NCI-H1436 treated with DMSO at 0.1 percent for 48 hours (cell line): ENCODE measurements around the gene HP1BP3.
"Not testable (repeated sequence)": the region's sequence is repeated elsewhere in the genome, so short reads cannot be mapped to it uniquely, and the experiment has no call there.

Experiments
- DNase-seq: peaks from one replicate; lab custom pipeline; 2025; lab: John Stamatoyannopoulos, UW

Gene HP1BP3

DNA sequence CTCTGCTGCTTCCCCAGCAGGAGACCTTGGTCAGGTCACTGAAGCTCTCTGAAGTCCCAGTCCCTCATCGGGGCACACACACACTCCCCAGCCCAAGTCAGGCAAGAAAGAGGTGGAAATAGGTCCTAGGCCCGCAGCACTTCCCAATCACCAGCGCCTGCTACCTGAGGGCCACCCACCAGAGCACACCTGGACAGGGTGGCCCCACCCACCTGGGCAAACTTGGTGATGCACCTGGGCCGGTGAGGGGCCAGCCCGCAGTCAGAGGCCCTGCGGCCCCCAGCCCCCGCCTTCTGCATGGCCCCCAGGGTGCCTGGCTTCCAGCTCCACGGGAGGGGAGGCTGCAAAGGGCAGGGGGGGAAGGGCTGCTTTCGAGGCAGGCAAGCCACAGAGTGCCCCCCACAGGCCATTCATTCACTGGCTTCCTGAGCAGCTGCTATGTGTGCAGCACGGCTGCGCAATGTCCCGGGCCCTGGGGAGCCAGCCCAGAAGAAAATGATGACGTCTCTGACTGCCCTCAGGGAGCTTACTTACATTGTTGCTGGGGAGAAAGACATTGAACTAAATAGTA, 59.3 kb downstream of the HP1BP3 start:
- DNase-seq: no peak

DNA sequence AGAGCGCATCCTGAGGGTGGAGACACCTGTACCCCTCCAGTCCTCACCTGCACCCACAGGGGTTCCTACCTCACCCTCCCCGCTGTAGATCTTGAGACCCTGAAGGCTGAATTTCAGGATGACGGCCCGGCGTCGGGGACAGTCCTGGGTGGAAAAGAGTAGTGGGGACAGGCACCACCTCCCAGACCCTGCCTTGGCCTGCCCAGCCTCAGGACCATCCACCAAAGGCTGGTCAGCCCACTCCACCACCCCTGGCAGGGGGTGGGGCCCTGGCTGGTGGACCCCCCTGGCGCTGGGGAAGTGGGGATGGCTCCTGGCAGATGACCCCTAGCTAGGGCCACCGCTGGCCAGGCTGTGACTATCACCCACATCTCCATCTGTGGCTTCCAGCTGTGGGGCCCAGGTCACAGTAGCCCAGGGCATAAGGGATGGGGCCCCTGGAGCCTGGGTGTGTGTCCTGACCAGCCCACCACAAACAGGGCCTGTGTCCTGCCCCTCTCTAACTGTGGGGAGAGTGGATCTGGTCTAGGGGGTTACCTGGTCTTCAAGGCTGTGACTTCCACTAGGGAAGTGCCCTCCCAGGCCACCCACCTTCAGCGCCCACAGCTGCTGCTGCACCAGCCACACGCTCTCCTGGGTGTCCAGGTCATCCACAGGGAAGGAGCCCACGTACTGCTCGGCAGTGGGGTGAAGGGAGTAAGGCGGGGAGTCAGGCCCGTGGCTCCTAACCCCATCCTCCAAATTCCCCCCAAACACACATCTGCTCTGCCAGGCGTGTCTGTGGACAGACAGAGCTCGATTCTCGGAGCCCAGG, 60.0 kb downstream of the HP1BP3 start:
- DNase-seq: no peak

DNA sequence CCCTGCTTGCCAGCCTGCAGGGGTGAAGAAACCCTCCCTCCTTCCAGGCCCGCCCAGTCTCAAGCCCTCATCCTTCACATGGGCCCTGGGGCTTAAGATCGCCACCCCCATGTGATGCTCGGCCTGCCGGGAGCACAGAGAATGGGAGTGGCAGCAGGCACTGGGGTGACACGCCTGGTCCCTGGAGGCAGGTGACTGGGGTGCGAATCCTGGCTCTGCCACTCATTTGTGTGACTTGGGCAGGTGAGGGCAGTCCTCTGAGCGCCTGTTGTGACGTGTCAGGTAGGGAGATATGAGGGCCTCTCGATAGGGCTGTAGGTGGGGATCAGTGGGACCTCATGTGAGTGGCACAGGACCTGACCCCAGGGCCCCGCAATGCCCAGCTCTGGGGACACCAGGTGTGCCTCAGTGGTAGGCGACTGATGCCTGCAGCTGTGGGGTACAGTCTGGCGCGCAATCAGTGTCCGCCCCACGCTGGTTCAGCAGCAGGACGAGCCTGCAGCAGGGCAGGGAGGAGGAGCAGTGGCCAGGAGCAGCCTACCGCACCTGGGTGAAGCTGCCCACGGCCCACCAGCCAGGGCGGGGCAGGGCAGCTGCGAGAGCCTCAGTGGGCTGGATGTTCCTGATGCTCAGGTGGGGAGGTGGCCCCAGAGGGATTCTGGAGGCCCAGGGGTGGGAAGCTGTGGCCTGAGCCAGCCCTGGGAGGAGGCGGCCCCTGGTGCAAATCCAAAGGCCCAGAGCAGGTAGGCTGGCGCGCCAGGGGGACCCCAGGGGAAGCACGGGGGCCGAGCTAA, 60.8 kb downstream of the HP1BP3 start:
- peak; percentile 74 for DNase-seq

DNA sequence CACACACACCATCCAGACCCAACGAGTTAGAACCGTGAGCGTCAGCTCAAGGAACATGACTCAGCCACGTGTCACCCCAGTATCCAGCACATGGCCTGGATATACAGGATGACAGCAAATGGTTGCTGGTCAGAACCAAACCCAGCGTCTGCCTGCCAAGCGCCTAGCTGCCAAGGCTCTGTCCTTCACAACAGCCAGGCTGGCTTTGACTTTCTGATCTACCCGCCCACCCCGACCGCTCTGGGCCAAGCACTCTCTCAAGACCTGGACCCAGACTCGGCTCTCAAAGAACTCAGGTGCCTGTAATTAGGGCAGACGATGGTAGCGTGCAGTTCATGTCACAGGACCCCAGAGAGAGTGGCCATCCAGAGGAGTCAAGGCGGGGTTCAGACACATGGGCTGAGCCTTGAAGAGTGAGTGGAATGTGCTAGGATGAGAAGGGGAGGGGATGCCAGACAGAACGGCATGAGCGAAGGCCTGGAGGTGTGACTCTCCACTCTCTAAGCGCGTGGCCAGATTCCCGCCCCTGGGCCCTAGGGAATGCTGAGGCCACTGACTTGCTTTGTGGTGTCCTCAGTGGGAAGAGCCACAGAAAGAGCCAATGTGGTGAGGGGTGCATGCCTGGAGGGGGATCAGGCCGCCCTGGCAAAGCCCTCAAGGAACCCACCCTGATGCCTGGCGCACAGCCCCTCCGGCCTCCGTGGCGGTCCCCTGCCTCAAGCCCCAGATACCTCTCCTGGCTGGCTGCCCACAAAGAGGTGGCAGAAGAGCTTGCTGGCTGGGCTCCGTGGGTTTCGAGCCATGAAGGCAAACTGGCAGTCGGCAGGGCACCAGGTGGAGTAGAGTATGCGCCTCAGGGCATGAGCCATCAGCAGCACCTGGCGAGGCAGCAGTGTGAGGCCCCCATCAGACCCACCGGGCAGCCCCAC, 61.7 kb downstream of the HP1BP3 start:
- peak; percentile 74 for DNase-seq

DNA sequence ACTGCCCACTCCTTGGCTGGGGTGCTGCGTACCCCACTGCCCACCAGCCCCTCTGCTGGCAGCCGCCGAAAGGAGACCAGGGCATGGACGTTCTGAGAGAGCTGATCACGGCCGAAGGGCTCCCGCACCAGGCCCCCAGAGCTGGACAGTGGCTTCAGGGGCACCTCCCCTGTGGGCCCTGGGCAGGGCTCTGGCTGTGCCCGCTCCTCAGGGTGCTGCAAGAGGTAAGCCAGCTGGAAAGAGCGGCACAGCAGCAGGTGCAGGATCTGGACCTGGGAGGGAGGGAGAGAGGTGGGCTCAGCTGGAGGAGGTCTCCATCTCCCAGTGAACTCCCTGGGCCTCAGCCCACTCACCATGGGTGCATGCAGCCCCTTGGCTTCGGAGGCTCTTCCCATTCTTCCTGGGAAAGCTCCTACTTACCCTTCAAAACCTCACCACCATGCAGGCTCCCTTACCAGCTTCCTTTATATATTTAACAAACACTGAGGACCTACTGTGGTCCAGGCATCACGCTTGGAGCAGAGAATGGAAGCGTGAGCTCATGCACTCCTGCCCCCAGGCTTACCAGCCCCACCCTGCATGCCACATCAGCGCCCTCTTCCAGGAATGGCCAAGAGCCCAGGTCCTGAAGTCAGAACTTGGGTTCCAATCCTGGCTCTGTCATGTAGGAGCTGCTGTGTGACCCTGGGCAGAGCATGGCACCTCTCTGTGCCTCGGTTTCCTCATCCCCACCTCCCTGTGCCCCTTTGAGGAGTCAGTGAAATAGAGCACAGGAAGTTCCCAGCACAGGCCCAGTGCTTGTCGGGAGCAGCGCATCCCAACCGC, 62.5 kb downstream of the HP1BP3 start:
- DNase-seq: no peak

DNA sequence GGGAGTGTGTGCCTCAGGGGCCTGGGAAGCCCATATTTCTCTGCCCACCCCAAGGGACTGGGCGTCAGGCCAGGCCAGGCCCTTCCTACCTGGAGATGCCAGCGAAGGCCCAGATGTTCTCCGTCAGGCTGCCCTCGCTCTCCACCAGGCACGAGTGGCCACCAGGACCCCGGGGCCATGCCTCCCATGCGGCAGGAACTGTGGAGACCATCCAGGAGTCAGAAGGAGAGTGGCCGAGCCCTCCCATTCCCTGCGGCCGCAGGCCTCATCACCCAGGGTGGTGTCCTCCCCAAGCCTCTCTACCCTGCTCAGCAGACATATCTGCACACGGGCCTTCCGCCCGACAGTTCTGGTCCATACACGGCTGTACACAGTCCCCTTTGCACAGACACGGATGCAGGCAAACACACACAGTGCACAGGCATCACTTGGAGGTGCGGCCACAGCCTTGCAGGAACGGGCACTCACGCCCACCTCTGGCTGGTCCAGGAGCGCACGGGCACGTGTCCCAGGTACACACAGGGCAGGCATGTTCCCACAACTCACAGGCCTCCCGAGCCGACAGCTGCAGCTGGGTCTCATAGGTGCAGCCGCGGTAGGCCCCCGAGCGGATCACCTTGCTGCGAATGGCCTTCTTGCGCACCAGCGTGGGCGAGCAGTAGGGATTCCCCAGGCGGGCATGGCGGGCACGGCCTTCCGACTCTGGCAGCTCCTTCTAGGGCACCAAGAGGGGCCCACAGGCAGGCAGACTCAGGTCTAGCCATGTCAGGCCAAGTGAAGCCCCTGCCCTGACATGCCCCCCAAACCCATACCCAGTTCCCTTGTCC, 63.4 kb downstream of the HP1BP3 start:
- no peak for DNase-seq

DNA sequence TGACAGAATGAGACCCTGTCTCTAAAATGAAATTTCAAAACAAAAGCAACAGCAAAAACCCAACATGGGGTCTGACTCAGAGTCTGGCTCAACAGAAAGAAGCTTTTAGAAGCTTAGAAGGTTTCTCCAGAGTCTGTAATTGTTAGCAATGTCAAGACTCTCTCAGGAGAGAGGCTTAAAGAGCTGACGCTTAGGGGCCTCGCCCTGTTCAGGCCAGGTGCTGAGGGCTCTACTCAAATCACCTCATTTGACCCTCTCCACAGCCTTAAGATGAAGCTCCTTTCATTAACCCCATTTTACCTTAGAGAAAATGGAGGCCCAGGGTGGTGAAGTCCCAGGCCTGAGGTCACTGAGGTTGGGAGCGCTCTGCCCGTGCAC, 64.0 kb downstream of the HP1BP3 start:
- DNase-seq: no peak

DNA sequence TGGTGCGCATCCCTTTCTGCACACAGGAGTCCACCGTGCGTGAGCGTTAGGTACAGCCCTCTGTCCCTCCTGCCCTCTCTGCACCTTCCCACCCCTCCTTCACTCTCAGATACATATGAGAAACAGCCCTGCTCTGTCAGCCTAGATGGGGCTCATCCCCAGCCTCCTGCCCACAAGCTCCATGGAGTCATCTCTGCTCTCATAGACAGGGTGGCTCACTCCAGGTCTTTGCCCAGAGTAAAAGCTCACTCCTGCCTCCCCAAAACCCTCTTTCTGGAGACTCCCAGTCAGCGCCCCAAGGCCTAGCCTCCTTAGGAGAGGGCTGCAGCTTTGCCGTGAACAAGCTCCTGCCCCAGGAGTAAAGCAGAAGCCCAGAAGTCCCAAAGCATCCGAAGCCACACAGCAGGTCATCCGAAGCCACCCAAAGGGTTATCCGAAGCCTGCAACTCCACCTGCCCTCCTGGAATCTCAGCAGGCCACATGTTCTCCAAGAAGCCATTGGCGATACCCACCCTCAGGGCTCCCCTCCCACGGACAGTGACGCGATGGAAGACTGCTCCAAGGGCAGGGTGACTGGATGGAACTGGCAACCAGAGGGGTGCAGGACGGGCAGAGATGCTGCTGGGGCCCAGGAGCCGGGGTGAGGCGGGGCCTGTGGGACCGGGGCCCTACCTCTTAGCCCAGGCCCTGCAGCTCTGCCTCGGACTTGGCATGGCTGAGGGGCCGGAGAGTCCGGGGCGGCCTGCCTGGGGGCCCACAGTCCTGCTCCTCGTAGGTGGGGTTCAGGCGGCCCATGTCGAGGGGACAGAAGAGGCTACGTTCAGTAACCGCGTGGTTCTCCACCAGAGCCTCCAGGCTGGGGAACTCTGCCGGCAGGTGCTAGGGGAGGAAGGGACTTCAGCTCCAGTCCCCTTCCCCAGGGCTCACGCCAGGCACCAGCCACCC, 65.7 kb downstream of the HP1BP3 start:
- no peak for DNase-seq

DNA sequence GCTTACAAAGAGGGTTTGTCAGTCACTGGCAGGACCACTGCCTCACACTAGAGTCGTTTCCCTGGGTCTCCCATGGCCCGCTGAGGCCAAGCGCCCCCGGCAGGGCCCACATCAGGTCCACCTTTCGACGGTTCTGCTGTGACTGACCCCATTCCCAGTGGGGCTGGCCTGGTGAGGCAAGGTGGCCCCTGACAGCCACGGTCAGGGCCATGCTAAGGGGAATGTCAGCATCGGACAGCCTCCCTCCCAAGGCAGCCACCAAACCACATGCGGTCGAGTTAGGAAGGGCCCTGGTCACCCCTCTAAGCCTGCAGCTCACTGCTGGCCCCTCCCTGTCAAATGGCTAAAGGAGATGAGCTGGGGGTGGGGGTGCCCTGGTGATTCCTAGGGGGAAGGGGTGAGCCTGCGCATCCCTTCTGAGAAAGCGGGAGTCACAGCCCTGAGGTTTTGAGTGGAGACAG, 66.4 kb downstream of the HP1BP3 start:
- no peak for DNase-seq

DNA sequence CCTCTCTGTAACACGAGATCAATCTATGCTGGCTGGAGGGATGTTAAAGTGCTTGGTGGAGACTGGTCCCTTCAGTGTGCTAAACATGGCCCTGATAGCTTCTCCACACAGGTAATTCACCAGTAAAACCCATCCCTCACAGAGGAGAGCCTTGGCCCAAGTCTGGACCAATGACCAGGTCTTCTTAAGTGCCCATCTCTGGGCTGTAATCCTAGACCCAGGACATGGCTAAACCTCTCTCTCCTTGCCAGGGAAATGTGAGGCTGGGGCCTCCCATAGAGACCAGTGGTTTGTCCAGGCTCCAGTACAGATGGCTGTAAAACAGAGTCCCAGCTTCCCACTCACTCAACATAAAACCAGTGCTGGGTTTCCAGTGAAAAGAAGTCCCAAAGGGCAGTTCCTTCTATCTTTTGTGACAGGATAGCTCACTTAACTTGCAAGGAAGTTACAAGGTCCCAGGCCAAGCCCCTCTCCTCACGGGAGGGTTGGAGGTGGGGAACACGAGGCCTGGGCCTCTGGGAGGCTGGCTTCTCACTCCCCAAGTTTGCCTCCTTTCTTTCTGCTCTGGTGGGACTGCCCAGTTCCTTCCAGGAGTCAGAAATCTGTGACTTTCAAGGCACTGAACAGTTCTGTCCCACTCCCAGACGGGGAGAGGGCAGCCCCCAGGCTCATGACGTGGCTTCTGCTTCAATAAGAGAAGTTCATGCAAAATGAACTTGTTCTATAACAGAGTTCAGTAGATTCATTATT, 67.1 kb downstream of the HP1BP3 start:
- no peak for DNase-seq

DNA sequence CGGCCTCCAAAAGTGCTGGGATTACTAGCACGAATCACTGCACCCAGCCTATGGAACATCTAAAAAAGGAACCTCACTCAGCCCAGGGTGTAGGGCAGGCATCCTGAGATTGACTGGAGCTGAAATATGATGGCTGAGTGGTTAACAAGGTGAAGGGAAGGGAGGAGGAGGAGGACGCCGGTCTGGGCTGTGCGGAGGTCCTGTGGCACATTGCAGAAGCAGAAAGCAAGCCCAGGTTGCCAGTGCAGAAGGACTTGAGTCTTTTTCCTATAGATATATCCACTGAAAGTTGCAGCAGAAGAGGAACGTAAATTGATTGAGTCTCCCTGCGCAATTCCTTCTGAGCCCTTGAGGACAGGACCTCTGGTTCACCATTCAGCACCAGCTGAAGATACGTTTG, 67.8 kb downstream of the HP1BP3 start:
- DNase-seq: no peak

DNA sequence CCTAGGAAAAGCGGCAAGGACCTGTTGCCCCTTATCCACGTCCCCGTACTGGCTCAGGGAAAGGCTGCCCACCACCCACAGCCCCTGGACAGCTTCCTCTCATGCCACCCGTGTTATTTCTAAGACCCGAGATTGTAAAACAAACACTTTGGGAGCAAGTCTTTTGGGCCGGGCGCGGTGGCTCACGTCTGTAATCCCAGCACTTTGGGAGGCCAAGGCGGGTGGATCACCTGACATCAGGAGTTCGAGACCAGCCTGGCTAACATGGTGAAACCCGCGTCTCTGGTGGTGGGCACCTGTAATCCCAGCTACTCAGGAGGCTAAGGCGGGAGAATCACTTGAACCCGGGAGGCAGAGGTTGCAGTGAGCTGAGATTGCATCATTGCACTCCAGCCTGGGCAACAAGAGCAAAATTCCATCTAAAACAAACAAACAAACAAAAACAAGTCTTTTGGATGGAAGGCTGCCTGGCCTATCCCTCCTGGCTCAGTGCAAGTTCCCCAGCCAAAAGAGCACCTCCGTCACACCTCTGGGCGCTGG, 68.7 kb downstream of the HP1BP3 start:
- DNase-seq: not testable (repeated sequence)

DNA sequence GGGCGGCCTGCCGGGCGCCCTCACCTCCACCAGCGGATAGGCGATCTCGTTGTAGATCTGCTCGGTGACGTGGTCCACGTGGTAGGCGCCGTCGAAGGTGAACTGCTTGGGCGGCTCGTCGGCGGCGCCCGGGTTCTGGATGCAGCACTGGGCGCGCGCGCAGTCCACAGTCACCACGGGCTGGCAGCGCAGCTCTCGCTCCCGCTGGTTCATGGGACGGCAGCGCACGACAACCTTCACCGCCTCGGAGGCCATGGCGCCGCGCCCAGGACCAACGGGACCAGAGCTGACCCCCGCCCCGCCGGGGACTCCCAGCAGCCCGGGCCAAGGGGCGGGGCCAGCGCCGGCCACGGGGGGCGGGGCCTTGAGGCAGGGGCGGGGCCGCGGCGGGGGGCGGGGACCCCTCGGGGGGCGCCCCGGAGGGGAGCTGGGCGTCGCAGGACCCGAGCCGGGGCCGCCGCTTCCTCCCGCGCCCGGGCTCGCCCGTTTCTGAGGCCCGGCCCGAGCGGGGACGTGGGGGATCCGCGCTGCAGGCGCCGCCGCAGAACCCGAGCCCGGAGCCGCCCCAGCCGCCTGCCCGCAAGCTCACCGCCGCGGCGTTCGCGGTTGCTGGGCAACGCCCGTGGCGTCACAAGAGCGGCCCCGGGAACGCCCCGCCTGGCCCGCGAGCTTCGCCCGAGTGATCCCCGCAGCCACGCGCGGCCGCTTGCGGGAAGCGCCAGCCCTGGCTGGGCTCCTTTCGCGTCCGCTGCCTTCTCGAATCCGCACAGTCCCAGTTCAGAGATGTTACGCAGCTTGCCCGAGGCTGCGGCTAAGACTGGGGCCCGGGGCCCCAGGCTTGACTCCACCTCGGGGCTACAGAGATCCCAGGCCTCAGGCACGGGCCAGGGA, 69.4 kb downstream of the HP1BP3 start, which contains the start of gene KIF17:
KIF17 (minus strand) TSS at position 556 of the 891 bp plus-strand sequence; CDS start at position 255, 301 bp downstream.
- DNase-seq: no peak

DNA sequence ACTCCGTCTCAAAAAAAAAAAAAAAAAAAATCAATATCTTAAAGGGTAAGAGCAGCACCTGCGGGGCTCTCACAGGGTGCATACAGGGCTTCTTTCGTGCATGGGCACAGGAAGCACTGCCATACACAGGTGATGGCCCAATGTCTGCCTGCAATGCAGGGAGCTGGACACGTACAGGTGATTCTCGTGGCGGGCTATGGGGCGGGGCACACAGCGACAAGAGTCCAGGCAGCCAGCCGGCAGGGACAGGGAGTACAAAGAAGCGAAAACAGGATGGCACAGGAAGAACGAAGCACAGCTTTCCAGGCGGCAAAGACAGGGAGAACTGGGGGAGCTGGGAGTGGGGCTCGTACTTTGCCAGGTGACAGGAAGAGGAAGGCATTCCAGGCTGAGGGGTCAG, 70.9 kb downstream of the HP1BP3 start:
- no peak for DNase-seq

DNA sequence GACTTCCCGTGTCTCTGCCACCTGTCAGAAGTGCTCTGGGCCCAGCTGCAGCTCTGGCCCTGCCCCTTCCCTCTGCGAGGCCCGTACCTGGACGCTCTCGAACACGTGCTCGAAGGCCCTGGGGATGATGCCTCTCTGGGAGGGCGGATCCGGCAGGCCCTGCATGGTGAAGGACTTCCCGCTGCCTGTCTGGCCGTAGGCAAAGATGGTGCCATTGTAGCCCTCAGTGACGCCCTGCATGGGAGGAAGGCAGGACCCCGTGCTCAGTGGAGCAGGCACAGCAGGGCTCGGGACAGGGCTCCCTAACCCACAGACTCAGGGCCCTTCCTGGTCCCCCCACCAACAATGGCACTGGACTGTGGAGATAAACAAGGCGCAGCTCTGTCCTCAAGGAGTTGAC, 71.7 kb downstream of the HP1BP3 start:
- DNase-seq: no peak

DNA sequence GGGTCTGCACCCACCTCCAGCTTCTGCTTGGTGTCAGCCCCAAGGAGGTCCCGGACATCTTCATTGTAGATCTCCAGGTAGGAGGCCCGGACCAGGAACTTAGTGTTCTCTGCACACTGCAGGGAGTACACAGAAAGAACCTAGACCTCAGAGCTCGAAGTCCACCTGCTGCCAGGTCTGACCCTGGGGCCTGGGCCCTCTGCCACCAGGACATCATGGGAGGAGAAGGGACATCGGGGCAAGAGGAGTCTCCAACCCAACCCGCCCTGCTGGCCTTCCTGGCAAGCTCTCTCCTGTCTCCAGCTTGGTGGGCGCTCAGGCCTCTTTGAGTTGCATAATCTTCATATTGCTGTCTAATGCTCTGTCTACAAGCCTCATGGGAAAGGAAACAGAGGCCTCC, 73.7 kb downstream of the HP1BP3 start:
- DNase-seq: no peak

DNA sequence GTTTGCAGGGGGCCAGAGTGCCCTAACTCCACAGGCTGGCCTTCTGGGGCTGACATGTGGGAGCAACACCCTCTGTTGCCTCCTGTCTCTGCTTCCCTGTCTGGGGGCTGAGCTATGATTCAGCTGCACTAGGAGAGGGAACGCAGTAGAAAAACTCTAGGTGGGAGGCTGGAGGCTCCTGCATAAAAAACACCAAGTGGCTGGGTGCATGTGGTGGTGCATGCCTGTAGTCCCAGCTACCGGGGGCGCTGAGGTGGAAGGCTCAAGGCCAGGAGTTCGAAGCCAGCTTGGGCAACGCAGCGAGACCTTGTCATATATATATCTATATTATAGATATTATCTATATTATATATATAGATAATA, 74.9 kb downstream of the HP1BP3 start:
- DNase-seq: no peak
